ENCODE data around the gene S100A8.
A peak's percentile ranks its signal among the peaks of the same experiment; 100 is the strongest.
"Not testable (repeated sequence)": the region's sequence is repeated elsewhere in the genome, so short reads cannot be mapped to it uniquely, and the experiment has no call there.

The S100A8 gene

DNA sequence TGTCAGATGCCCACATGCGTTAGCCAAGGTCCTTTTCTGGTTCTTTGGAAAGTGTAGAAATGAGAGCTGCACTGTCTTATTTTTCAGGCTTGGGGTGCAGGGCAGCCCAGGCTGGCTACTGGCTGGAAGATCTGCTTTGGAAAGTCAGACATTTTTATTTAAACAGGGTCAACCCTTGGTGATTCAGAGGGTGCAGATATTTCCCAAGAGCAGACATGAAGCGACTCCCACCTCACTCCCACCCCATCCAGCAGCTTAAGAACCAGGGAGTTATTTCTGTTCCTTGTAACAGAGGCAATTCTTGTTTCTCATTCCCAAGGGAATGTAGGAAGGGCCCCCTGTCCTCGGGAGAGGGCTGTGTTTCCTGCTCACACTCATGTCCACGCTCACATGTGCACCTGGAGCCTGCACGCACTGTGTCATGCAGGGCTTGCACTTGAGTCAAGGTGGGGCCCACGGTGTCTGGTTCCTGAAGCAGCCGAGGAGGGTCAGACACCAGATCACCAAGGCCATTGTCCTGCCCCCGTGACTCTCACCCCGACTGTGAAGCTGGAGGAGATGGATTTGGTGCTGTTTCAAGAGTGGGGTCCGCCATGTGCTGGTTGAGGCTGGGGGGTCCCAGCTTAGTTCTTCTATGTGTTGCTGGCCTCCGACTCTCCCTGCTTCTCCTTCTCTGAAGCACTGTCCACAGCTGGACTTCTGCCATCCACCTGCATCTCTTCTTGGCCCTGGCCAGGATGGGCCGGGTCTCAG lies 26.4 kb upstream of the S100A8 start:
- DNase-seq (ENCODE audit: low read depth in 2 of 2) = no peak

DNA sequence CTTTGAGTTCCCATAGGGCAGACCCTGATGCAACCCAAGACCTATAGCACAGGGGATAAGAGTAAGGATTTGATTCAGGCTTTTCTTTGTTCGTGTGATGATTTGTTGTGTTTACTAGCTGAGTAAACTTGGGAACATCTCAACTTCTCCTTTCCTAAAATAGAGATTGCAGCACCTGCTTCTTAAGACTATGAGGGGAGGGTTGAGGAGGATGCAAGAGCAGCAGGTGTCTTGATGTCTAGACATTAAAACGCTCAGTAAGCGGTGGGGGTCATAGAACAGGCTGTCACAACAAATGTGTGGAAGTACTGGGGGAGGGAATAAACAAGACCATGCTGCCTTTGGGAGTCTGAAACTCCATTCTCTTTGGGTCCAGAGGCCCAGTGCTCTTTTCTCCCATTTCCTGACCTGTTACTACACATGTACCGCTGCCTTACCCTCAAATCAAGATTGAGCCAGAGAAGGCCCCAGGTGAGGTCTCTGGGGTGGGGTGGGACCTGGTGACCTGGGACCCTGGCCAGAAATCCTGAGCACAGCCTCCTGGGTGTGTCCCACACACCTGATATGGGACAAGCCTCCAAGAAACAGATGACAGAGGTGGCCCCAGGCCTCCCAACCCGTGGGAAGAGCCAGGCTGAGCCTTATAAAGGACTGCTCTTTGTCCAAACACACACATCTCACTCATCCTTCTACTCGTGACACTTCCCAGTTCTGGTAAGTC lies 25.1 kb upstream of the S100A8 start, which contains the start of gene S100A7A:
S100A7A (plus strand) TSS at position 671 of the 721 bp plus-strand sequence. CDS start 1,563 bp downstream, outside the sequence.
- DNase-seq (ENCODE audit: low read depth in 2 of 2) = no peak

DNA sequence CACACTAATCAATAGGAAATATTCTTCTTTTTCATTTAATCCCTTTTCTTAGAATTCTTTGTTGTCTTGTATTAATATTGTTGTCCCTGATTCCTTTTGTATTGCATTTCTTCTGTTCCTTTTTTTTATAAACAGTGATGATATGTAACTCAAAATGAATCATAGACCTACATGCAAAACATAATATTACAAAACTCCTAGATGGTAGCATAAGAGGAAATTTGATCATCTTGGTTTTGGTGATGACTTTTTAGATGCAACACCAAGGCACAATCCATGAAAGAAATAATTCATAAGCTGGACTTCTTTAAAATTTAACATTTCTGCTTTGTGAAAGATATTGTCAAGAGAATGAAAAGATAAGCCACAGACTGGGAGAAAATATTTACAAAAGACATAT lies 23.1 kb upstream of the S100A8 start:
- not testable (repeated sequence) for DNase-seq (ENCODE audit: low read depth in 2 of 2)

- not testable (repeated sequence) for DNase-seq (ENCODE audit: low read depth in 2 of 2)
Observed at GRCh38 chr1:153407274-153407673, 16.4 kb upstream of the S100A8 start.

DNA sequence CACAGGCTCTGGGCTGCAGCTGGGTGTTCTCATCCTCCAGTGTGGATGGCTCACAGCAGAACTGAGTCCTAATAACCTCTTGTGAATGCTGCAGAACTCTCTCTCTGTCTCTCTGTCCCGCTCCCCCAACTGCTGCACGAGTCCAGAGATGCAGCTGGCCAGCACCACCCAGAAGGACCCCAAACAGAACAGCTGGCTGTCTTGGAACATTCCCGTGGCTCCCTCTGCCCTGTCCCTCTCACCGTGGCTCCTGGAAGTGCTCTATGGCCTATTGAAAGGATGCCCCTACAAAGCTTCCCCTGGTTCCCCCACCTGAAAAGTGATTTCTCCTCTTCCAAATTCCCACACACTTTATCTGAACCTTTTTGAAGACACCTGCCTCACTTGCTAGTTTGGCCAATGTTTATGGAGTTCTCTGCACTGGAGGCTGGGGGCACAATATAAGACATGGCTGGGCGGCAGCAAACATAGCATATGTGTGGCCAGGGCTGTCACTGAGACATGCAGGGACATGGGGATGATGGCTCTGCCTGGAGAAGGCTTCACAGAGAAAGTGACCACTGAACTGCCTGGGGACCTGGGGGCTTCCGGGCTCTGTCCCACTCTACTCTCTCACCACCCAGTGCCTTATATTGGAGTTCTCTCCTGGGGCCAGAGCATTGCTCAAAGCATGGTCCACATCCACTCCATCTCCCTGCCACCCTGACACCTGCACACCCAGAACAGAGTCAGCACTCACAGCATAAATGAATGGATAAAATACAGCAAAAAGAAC lies 15.1 kb upstream of the S100A8 start:
- DNase-seq (ENCODE audit: low read depth in 2 of 2) = not testable (repeated sequence)

GRCh38 chr1:153404768-153405167 lies 13.9 kb upstream of the S100A8 start:
- DNase-seq (ENCODE audit: low read depth in 2 of 2) = peak; percentile 17 to 38

DNA sequence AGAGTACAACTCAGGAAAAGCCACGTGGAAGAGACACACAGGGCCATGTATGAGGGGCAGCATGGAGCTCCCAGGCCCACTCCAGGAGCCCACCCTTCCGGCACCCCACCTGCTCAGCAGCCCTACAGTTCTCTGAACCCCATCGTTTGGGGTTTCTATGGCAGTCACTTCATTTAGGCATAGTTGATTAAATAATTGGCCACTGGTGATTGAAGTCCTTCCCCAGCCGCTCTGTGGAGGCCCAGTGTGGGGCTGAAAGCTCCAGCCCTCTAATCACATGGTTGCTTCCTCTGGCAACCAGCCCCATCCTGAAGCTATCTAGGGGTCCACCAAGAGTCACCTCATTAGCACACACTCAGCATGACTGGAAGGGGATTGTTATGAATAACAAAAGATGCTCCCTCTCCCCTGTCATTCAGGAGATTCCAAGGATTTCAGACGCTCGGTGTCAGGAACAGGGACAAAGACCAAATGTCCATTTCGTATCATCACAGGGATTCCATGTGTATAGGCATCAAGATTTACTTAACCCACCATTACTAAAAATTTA lies 13.3 kb upstream of the S100A8 start:
- DNase-seq (ENCODE audit: low read depth in 2 of 2) = no peak

DNA sequence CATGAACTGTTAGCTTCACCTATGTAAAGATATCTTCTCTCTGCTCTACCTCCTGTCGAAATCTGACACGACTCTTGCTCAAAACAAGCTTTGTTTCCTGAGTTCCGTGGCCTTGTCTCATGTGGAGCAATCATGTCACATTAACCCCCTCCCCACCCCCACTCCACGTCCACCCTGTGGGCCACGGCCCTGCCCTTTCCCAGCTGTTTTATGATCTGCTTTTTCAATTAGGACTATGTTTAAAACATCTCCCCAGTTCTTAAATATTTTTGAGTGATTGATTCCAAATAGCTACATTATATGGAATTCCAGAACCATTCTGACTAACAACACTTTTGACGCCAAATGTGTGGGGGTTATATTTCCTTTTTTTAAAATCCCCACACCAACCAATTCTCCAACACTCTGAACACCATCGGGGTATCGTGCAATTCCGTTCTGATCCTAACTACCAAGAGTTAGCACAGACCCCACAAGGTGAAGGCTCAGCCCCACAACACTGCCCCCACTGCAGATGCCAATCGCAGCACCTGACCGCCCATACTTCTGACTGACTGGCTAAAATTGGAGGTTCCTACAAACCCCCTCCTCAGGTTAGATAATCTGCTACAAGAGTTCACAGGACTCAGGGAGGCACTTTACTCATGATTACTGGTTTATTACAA lies 12.7 kb upstream of the S100A8 start:
- DNase-seq (ENCODE audit: low read depth in 2 of 2) = no peak

GRCh38 chr1:153402226-153402625 lies 11.4 kb upstream of the S100A8 start:
- DNase-seq (ENCODE audit: low read depth in 2 of 2) = no peak

DNA sequence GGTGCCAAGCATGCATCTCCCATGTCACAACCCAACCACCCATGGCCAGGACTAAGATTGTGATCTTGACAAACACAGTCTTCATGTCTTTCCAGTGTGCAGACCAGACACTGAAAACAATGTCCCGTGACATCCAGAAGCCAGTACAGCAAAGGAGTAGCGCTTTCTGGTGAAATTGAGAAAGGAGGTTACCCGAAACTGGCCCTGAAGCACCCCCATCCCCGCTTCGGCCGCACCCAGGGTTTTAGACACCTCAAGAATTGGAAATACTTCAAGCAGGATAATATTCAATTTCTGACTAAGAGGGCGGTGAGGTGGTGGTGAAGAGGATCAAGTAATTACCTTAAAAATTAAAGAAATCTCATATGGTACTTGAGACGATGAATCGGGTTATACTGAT lies 10.6 kb upstream of the S100A8 start:
- DNase-seq (ENCODE audit: low read depth in 2 of 2) = no peak

- no peak for DNase-seq (ENCODE audit: low read depth in 2 of 2)
Observed at GRCh38 chr1:153400244-153400643, 9.4 kb upstream of the S100A8 start.

DNA sequence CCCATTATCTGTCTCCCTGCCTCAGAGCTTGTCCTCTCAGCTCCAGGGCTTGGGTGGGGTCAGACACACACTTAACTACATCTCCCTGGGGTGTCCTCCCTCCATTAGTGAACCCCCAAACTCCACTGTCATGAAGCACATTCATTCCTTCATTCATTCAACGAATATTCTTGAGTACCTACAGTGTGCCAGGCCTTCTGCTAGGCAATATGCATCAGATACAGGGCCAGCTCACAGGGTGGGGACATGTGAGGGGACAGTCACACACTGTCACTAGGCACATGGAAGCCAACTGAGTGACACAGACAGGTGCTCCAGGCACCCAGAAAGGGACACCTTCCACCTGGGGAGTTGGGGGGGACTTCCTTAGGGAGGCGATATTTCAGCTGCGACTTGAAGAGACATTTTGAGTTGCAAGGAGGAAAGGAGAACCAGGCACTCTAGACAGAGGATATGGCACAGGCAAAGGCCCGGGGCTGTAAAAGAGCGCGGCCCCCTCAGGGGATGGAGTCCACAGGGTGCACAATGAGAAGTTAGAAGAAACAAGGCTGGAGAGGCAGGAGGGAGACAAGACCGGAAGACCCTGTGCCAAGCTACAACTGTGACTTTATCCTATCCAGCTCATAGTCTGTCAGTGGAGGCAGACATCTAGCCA lies 8.7 kb upstream of the S100A8 start:
- DNase-seq (ENCODE audit: low read depth in 2 of 2) = no peak

DNA sequence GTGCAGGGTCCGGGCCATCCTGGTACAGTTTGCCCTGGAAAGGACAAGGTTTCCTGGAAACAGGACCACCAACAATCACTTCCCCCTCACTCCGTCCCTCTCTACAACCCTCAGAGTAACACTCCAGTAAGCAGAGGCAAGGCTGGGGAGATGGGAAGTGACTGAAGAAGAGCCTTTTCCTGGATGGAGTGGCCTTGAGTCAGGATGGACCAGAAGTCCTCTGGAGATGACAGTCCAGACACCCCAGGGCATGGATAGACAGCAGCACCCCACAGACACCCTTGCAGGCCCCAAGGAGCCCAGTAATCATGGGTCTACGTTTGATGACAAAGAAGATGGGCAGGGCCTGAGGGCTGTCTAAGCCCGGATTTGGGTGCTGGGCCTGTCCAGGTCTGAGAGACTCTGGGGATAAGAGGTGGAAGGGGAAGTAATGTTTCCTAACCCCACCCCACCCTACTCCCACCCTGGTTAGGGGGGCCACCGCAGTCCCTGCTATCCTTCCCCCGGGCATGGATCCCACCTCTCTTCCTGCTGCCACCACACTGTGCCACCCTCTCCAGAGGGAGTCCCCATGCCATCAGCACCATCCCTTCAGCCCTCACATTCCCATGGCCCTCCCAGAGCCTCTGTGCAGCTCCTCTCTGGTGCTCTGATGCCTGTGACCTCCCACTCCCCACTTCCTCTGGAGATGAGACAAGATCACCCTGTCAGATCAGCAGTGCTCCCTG lies 7.2 kb upstream of the S100A8 start:
- DNase-seq (ENCODE audit: low read depth in 2 of 2) = no peak

DNA sequence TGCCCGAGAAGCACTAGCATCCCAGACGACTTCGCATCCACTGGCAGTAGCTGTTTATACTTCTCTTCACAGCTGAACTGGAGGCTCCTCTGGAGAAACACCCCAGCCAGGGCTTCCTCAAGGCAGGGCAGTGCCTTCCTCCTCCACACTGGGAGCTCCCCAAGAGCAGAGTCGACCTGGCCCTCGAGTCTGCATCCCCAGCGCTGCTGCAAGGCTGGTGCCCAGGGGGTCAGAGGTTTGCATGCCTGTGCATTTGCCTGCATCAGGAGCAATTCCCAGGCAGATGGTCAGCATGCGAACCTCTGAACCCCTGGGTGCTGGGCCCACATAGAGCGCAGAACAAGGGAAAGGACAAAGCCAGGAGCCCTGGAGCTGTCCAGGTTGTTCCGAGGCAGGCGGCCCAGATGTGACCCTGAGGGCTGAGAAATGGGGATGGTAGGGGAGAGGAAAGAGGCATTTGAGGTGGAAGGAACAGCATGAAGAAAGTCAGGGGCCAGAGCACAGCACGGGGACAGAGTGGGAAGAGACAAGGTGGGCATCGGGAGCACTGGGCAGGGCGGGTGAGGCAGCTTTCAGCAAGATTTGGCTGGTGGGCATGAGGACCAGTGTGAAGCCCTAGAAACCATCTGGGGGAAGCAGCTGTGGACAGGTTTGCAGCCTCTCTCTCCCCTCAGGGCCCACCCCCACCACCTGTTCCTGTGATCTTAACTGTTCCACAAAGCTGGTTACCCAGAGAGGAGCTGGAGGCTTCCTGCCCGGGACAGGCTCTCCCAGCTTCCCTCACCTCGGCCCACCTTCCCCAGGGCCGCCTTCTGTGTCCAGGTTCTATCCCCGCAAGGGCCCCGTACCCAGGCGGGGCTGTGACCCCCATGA lies 6.4 kb upstream of the S100A8 start:
- no peak for DNase-seq (ENCODE audit: low read depth in 2 of 2)

- no peak for DNase-seq (ENCODE audit: low read depth in 2 of 2)
Observed at GRCh38 chr1:153396461-153396860, 5.6 kb upstream of the S100A8 start.

GRCh38 chr1:153395776-153396175 lies 4.9 kb upstream of the S100A8 start:
- DNase-seq (ENCODE audit: low read depth in 2 of 2) = no peak

GRCh38 chr1:153395136-153395685 lies 4.3 kb upstream of the S100A8 start:
- no peak for DNase-seq (ENCODE audit: low read depth in 2 of 2)

DNA sequence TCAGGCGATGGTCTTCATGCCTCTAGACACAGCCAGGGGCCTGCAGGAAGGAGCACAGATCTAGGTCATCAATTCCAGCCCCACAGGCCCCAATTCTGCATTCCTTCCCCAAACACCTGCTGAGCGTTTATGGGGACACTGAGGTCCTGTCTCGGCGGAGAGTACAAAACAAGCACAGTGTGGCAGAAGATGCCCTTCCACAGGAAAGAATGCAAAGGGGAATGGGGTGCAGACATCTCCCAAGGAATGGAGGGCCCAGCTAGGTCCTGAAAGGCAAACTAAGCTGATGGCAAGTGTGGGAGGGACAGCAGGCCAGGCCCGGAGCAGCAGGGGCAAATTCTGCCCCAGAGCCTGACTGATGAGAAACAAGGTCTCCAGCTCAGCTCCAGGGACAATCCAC lies 3.5 kb upstream of the S100A8 start:
- no peak for DNase-seq (ENCODE audit: low read depth in 2 of 2)

- no peak for DNase-seq (ENCODE audit: low read depth in 2 of 2)
Observed at GRCh38 chr1:153393926-153394325, 3.1 kb upstream of the S100A8 start.

Data from stimulated activated CD8-positive, alpha-beta memory T cell treated with anti-CD3 and anti-CD28 coated beads, Interleukin-15, amount 100 ng/mL, for 48 hours (primary cell).